Measurements from ENCODE around the gene ASS1.

DNA sequence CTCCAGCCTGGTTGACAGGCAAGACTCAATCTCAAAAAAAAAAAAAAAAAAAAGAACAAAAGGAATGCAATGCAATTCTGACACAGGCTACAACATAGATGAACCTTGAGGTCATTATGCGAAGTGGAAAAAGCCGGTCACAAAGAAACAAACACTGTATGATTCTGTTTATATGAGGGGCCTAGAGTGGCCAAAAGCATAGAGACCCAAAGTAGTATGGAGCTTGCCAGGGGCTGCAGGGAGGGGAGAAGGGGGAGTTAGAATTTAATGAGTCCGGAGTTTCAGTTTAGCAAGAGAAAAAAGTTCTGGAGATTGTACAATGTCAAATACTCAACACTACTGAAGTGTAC, 33.2 kb upstream of the ASS1 start:
- no peak for TF ChIP-seq CTCF (CRISPR knock-in tag; IDR thresholded peaks at IDR 0.05)
- TF ChIP-seq EZH2 (conservative IDR thresholded peaks at IDR 0.05; ENCODE audit: low read depth, low read length) = no peak
- TF ChIP-seq YY1 (IDR thresholded peaks at IDR 0.05; ENCODE audit: insufficient read depth, insufficient replicate concordance, low read depth, low read length) = no peak
- no peak for TF ChIP-seq ZNF792 (CRISPR knock-in tag; IDR thresholded peaks at IDR 0.05)
- TF ChIP-seq TP53 (CRISPR knock-in tag; conservative IDR thresholded peaks at IDR 0.05) = no peak
- no peak for TF ChIP-seq U2AF1 (optimal IDR thresholded peaks at IDR 0.05; ENCODE audit: low read depth, low read length)
- TF ChIP-seq CCAR2 (optimal IDR thresholded peaks at IDR 0.05; ENCODE audit: low read depth, low read length) = no peak
- TF ChIP-seq ESRRA (CRISPR knock-in tag; IDR thresholded peaks at IDR 0.05; ENCODE audit: low read depth) = no peak
- TF ChIP-seq SMAD1 (CRISPR knock-in tag; IDR thresholded peaks at IDR 0.05; ENCODE audit: borderline replicate concordance, low read depth) = no peak
- TF ChIP-seq POLR2AphosphoS5 (IDR thresholded peaks at IDR 0.05; ENCODE audit: low read depth, low read length) = no peak
- no peak for TF ChIP-seq ZNF12 (CRISPR knock-in tag; IDR thresholded peaks at IDR 0.05)
- TF ChIP-seq REST (IDR thresholded peaks at IDR 0.05; ENCODE audit: borderline replicate concordance in 1 of 2, low read depth in 1 of 2, low read length in 2 of 2) = no peak

Data from HepG2 (cell line).